CD4-positive, CD25-positive, alpha-beta regulatory T cell (primary cell): ENCODE results near the gene XYLT2. TPM values are rescaled to one million over a fixed set of nuclear protein-coding genes. Genes with fewer than 3 reads are reported as not detected.
"Not testable (repeated sequence)": the region's sequence is repeated elsewhere in the genome, so short reads cannot be mapped to it uniquely, and the experiment has no call there.

ENCODE experiments used
- ATAC-seq, 2 donors: fragments of 150-1000 bp; cut with Tn5 transposase; one replicate each; pipeline ENCODE4 v1.10.0; 2021; ENCODE audit warnings: low read depth in 2 of 2, moderate number of reproducible peaks in 2 of 2, moderate library complexity in 1 of 2
- DNase-seq, 3 donors: peaks; one replicate each; pipeline versions ENCODE4 v3.0.0 to v3.0.0-alpha.2; 2012 to 2022; ENCODE audit warnings: mixed read lengths in 1 of 3
- H3K27ac ChIP-seq: one replicate; pipeline ENCODE4 v1.7.0; 2013; ENCODE audit warnings: mild to moderate bottlenecking, low read length; ENCODE audit not compliant: insufficient read depth, poor library complexity, severe bottlenecking
- H3K27me3 ChIP-seq: one replicate; pipeline ENCODE4 v1.7.0; 2013; ENCODE audit warnings: low read length; ENCODE audit not compliant: control insufficient read depth, insufficient read depth
- H3K36me3 ChIP-seq: one replicate; pipeline ENCODE4 v1.7.0; 2013; ENCODE audit warnings: mild to moderate bottlenecking, low read length, moderate library complexity; ENCODE audit not compliant: control insufficient read depth, insufficient read depth
- H3K4me1 ChIP-seq: 2 replicates; pipeline ENCODE4 v1.7.0; 2013; ENCODE audit warnings: mild to moderate bottlenecking, low read length; ENCODE audit not compliant: insufficient read depth, control insufficient read depth, poor library complexity, severe bottlenecking
- H3K4me3 ChIP-seq: one replicate; pipeline ENCODE4 v1.7.0; 2013; ENCODE audit warnings: low read depth, mild to moderate bottlenecking, low read length, moderate library complexity
- H3K9me3 ChIP-seq, 2 experiments: 1 replicate in 1 of 2; 2 replicates in 1 of 2; pipeline ENCODE4 v1.7.0; 2013; ENCODE audit warnings: low read length in 2 of 2, mild to moderate bottlenecking in 1 of 2, moderate library complexity in 1 of 2; ENCODE audit not compliant: control insufficient read depth in 2 of 2
- H3K27ac Mint-ChIP-seq, 3 donors: one replicate each; pipeline ENCODE4 v1.8.0; 2020 to 2022; ENCODE audit warnings: mild to moderate bottlenecking in 3 of 3, mixed read lengths in 3 of 3, moderate library complexity in 2 of 3
- H3K27me3 Mint-ChIP-seq: one replicate; pipeline ENCODE4 v1.8.0; 2022; ENCODE audit warnings: mild to moderate bottlenecking, mixed read lengths
- H3K36me3 Mint-ChIP-seq: one replicate; pipeline ENCODE4 v1.8.0; 2020; ENCODE audit warnings: mixed read lengths
- H3K4me1 Mint-ChIP-seq, 4 donors: one replicate each; pipeline ENCODE4 v1.8.0; 2020 to 2022; ENCODE audit warnings: mixed read lengths in 4 of 4, mild to moderate bottlenecking in 1 of 4
- H3K4me3 Mint-ChIP-seq, 4 donors: one replicate each; pipeline ENCODE4 v1.8.0; 2020 to 2022; ENCODE audit warnings: mild to moderate bottlenecking in 4 of 4, mixed read lengths in 4 of 4, moderate library complexity in 3 of 4
- H3K9me3 Mint-ChIP-seq, 7 donors: one replicate each; pipeline ENCODE4 v1.8.0; 2020 to 2022; ENCODE audit warnings: mixed read lengths in 7 of 7, mild to moderate bottlenecking in 3 of 7, moderate library complexity in 2 of 7
- polyA plus RNA-seq, 4 donors: library from polyadenylated mRNA; unstranded; fragments of 300-500 nt; fragmentation: Illumina TruSeq; gene quantifications; one replicate each; pipeline ENCODE4 v1.2.3, GENCODE V29; 2021
- total RNA-seq: library from RNA; stranded (reverse); gene quantifications from one replicate; pipeline ENCODE4 v1.2.3, GENCODE V29; 2022

Gene XYLT2
- 15.5 TPM for total RNA-seq
- polyA plus RNA-seq = 10 to 100 TPM in 2 of 4 donors, 1 to 10 TPM in 2; 6.2 to 15.9 (median 11.3) TPM

DNA sequence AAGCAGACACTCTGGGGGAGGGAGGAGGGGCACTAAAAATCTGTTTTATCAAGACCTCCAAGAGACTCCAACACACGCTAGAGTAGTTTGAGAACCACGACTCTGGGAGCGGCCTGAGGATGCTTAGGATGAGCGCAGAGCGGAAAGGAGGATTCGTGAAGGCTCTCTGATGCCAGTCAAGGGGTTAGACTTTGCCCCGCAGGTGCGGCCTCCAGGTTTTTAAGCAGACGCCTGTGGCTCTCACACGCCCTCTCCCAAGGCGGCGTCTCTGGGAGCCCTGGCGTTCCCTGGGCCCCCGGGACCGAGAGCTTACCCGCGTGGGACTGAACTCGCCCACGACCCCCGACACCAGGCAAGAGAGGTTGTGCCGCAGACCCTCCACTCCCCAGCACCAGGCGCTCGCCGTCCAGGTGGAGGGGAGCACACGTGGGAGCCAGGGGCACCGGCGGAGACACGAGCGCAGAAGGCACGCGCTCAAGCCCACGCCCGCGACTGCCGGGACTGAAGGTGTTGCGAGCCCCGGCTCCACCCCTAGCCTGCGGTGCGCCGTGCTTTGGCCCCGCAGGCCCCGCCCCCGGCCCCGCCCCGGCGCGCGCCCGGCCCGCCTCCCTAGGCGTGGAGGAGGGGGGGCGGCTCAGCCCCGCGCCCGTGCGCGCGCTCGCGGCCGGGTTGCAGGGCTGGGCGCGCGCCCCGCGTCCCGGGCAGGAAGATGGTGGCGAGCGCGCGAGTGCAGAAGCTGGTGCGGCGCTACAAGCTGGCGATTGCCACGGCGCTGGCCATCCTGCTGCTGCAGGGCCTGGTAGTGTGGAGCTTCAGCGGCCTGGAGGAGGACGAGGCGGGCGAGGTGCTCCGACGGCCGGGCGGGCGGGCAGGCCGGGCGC lies at the start of gene XYLT2:
Gene XYLT2 (plus strand): TSS at position 695 of the 881 bp plus-strand sequence. CDS start 15 bp downstream, at position 710.
- DNase-seq = peak; percentile 84 to 93 (median 92)
- peaks cover 0 to 41% (median 15%) of the 10 kb centered on the region in 4 donors for H3K4me1 Mint-ChIP-seq
- peaks cover 0 to 2% (median 0%) of the 10 kb centered on the region in 7 donors for H3K9me3 Mint-ChIP-seq
- Histone ChIP-seq H3K4me1 (peaks cover 26% of the 10 kb centered on the region), H3K27ac (peak within 1 kb of the TSS; percentile 61), H3K27me3 (no peaks in the 10 kb centered on the region), H3K36me3 (no peaks in the 10 kb centered on the region), H3K9me3 (no peaks in the 10 kb centered on the region), H3K4me3 (peak within 1 kb of the TSS; percentile 71)
- peak within 1 kb of the TSS; percentile 92 to 94 (median 92) for H3K4me3 Mint-ChIP-seq
- H3K27ac Mint-ChIP-seq = peak within 1 kb of the TSS; percentile 90 to 95 (median 94)
- no peaks in the 10 kb centered on the region for H3K36me3 Mint-ChIP-seq
- H3K27me3 Mint-ChIP-seq = peaks cover 4% of the 10 kb centered on the region
- ATAC-seq = peak; percentile 90 to 94

DNA sequence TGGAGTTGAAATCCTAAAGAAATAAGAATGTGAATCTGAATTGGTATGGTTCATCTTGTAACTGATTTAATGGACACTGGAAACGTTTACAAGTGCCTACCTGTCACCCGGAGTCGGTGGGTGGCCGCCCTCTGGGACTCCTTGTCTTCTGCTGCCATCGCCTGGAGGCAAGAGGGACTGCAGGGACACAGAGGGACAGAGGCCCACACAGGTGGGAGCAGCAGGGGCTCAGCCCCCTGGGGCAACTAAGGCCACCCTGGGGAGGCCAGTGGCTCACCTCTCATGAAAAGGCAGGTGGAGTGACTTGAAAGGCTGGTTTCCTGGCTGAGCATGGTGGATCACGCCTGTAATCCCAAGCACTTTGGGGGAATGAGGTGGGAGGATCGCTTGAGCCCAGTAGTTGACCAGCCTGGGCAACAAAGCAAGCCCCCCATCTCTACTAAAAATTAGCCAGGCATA lies 48.5 kb upstream of the XYLT2 start:
- H3K4me3 ChIP-seq = no peak overlapping the region
- no peaks in the 10 kb centered on the region for H3K9me3 Mint-ChIP-seq
- H3K27ac Mint-ChIP-seq = peak overlapping the region in 1 of 3 donors; percentile 60
- H3K27ac ChIP-seq = no peak overlapping the region
- peak; percentile 62 to 75 (median 75) for DNase-seq
- peak; percentile 82 to 86 for ATAC-seq
- H3K4me3 Mint-ChIP-seq = no peak overlapping the region
- H3K4me1 Mint-ChIP-seq = no peaks in the 10 kb centered on the region
- H3K36me3 Mint-ChIP-seq = no peaks in the 10 kb centered on the region
- H3K27me3 ChIP-seq = peaks cover 2% of the 10 kb centered on the region
- H3K36me3 ChIP-seq = no peaks in the 10 kb centered on the region
- peaks cover 31% of the 10 kb centered on the region for H3K27me3 Mint-ChIP-seq
- H3K9me3 ChIP-seq = no peaks in the 10 kb centered on the region
- no peaks in the 10 kb centered on the region for H3K4me1 ChIP-seq

DNA sequence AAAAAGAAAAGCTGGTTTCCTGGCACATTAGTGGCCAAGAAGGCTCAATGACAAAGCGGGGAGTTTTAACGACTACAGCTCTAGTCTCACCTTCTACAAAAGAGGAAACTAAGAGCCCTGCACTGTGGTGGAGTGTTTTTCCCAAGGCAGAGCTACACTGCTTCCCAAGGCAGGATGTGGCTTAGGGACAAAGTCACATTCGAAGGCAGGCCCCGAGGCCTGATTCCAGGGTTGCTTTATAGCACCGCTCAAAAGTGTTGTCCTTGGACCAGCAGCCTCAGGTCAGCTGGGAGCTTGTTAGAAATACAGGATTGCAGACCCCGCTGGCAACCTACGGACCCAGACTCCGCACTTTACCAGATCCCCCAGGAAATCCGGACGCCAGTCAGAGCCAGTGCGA lies 47.9 kb upstream of the XYLT2 start:
- H3K4me1 Mint-ChIP-seq = no peaks in the 10 kb centered on the region
- no peaks in the 10 kb centered on the region for H3K36me3 Mint-ChIP-seq
- H3K27me3 Mint-ChIP-seq = peaks cover 33% of the 10 kb centered on the region
- H3K27ac Mint-ChIP-seq = no peak overlapping the region
- Histone ChIP-seq H3K4me1 (no peaks in the 10 kb centered on the region), H3K27ac (no peak overlapping the region), H3K36me3 (no peaks in the 10 kb centered on the region), H3K9me3 (no peaks in the 10 kb centered on the region), H3K27me3 (peaks cover 2% of the 10 kb centered on the region), H3K4me3 (no peak overlapping the region)
- no peaks in the 10 kb centered on the region for H3K9me3 Mint-ChIP-seq
- no peak overlapping the region for H3K4me3 Mint-ChIP-seq
- no peak for DNase-seq
- no peak for ATAC-seq

GRCh38 chr17:50299776-50300175 lies 46.1 kb upstream of the XYLT2 start:
- Histone ChIP-seq H3K27me3 (no peaks in the 10 kb centered on the region), H3K27ac (no peak overlapping the region), H3K4me3 (no peak overlapping the region), H3K9me3 (no peaks in the 10 kb centered on the region), H3K36me3 (no peaks in the 10 kb centered on the region), H3K4me1 (no peaks in the 10 kb centered on the region)
- no peak for DNase-seq
- no peaks in the 10 kb centered on the region for H3K9me3 Mint-ChIP-seq
- H3K4me1 Mint-ChIP-seq = no peaks in the 10 kb centered on the region
- ATAC-seq = no peak
- H3K36me3 Mint-ChIP-seq = no peaks in the 10 kb centered on the region
- H3K4me3 Mint-ChIP-seq = no peak overlapping the region
- no peak overlapping the region for H3K27ac Mint-ChIP-seq
- peaks cover 34% of the 10 kb centered on the region for H3K27me3 Mint-ChIP-seq

DNA sequence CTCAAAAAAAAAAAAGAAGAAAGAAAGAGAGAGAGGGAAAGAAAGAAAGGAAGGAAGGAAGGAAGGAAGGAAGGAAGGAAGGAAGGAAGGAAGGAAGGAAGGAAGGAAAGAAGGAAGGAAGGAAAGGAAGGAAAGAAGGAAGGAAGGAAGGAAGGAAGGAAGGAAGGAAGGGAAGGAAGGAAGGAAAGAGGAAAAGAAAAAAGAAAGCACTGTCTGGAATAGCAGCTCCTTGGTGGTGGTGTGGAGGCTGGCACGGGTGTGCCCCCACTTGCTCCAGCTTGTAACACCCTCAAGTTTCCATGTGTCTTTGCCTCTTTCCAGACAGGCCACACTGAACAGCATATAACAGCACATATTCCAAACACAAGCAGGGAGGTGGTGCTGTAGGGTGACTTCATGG lies 45.1 kb upstream of the XYLT2 start:
- not testable (repeated sequence) for H3K36me3 ChIP-seq, DNase-seq, H3K36me3 Mint-ChIP-seq, ATAC-seq, H3K4me3 Mint-ChIP-seq, H3K9me3 ChIP-seq, H3K27me3 ChIP-seq, H3K27ac Mint-ChIP-seq, H3K4me1 ChIP-seq, H3K4me1 Mint-ChIP-seq, H3K4me3 ChIP-seq, H3K9me3 Mint-ChIP-seq, H3K27ac ChIP-seq
- H3K27me3 Mint-ChIP-seq = peaks cover 34% of the 10 kb centered on the region

DNA sequence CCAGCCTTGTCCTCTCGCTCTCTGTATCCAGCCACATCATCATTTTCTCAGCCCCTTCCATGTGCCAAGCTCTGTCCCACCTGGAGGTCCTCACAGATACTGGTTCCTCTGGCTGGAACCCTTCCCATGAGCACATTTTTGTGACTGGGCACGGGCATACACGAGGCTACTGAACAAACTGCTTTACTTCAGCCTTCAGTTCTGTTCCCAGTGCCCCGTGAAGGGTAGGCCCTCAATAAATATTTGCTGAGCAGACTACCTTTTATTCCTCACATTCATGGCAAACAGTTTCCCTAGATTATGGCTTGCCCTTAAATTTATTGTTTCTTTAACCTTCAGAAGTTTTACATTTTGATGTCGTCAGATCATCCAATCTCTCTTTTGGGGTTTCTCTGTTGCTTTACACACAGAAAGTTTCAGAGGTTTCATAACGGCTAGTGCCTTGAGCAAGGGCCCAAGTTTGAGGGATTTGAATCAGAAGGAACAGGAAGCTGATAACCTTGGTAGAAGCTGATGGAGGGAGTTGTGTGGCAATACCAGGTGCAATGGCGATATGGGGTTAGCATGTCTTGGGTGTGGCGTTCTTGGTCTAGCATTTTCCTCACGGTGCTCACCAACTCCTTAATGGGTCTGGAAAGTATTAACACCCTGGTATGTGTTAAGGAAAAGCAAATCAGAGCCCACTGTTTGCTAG lies 43.9 kb upstream of the XYLT2 start:
- DNase-seq = peak in 1 of 3 donors; percentile 3
- Histone ChIP-seq H3K27me3 (no peaks in the 10 kb centered on the region), H3K4me1 (no peaks in the 10 kb centered on the region), H3K4me3 (no peak overlapping the region), H3K36me3 (no peaks in the 10 kb centered on the region), H3K27ac (no peak overlapping the region), H3K9me3 (no peaks in the 10 kb centered on the region)
- Mint-ChIP-seq H3K27me3 (peaks cover 38% of the 10 kb centered on the region), H3K27ac (no peak overlapping the region), H3K9me3 (no peaks in the 10 kb centered on the region), H3K4me3 (no peak overlapping the region), H3K36me3 (no peaks in the 10 kb centered on the region), H3K4me1 (no peaks in the 10 kb centered on the region)
- no peak for ATAC-seq

- no peaks in the 10 kb centered on the region for H3K9me3 ChIP-seq
- Mint-ChIP-seq H3K9me3 (no peaks in the 10 kb centered on the region), H3K4me3 (no peak overlapping the region), H3K27me3 (peaks cover 35% of the 10 kb centered on the region), H3K4me1 (no peaks in the 10 kb centered on the region), H3K36me3 (no peaks in the 10 kb centered on the region), H3K27ac (no peak overlapping the region)
- H3K4me1 ChIP-seq = no peaks in the 10 kb centered on the region
- DNase-seq (no peak), ATAC-seq (no peak)
- no peak overlapping the region for H3K27ac ChIP-seq
- no peak overlapping the region for H3K4me3 ChIP-seq
- no peaks in the 10 kb centered on the region for H3K27me3 ChIP-seq
- no peaks in the 10 kb centered on the region for H3K36me3 ChIP-seq
Measured at GRCh38 chr17:50303051-50303450, 42.9 kb upstream of the XYLT2 start.
